CD14-positive monocyte (primary cell): Measurements from ENCODE around the gene IGF1. TPM values are rescaled to one million over a fixed set of nuclear protein-coding genes. Genes with fewer than 3 reads are reported as not detected.

Source experiments
- DNase-seq, 3 donors: peaks; one replicate each; pipeline ENCODE4 v3.0.0-alpha.2; 2011 to 2022
- H2AFZ ChIP-seq: 2 replicates; pipeline ENCODE4 v1.6.0; 2012; ENCODE audit warnings: mild to moderate bottlenecking, low read depth, low read length, inconsistent platforms; ENCODE audit not compliant: insufficient read depth, poor library complexity, severe bottlenecking
- H3K27ac ChIP-seq, 2 donors: 1 replicate in 1 of 2; 2 replicates in 1 of 2; pipeline ENCODE4 v1.5.1; 2012 to 2013; ENCODE audit warnings: low read length in 2 of 2, control low read depth in 1 of 2, inconsistent platforms in 1 of 2, low read depth in 1 of 2, mild to moderate bottlenecking in 1 of 2
- H3K27me3 ChIP-seq, 2 donors: one replicate each; pipeline versions ENCODE4 v1.6.0 to v1.6.1; 2011 to 2013; ENCODE audit warnings: low read length in 2 of 2; ENCODE audit not compliant: control insufficient read depth in 2 of 2, insufficient read depth in 2 of 2
- H3K36me3 ChIP-seq, 2 donors: replicated peaks in 1 of 2; 1 replicate in 1 of 2; 2 replicates in 1 of 2; pipeline versions ENCODE4 v1.5.1 to v1.6.1; 2012 to 2013; ENCODE audit warnings: low read length in 2 of 2, control low read depth in 1 of 2, inconsistent platforms in 1 of 2, mild to moderate bottlenecking in 1 of 2; ENCODE audit not compliant: insufficient read depth in 2 of 2, control insufficient read depth in 1 of 2
- H3K4me1 ChIP-seq, 2 donors: 1 replicate in 1 of 2; 2 replicates in 1 of 2; pipeline versions ENCODE4 v1.5.1 to v1.6.1; 2012 to 2013; ENCODE audit warnings: low read length in 2 of 2, control low read depth in 1 of 2, inconsistent platforms in 1 of 2, mild to moderate bottlenecking in 1 of 2, moderate library complexity in 1 of 2; ENCODE audit not compliant: insufficient read depth in 2 of 2, control insufficient read depth in 1 of 2
- H3K4me2 ChIP-seq: replicated peaks from 2 replicates; pipeline ENCODE3; 2012; ENCODE audit warnings: low read length, moderate library complexity, mild to moderate bottlenecking; ENCODE audit not compliant: poor library complexity, severe bottlenecking; ENCODE audit errors: extremely low read depth
- H3K4me3 ChIP-seq, 3 experiments: fragments of 200-600 bp in 1 of 3; sonication (generic) in 1 of 3; replicated peaks in 1 of 3; 1 replicate in 2 of 3; 2 replicates in 1 of 3; pipeline ENCODE4 v1.5.1; 2011 to 2013; ENCODE audit warnings: low read length in 3 of 3, mild to moderate bottlenecking in 3 of 3, control low read depth in 2 of 3, low read depth in 2 of 3, inconsistent platforms in 1 of 3, moderate library complexity in 1 of 3
- H3K79me2 ChIP-seq: 2 replicates; pipeline ENCODE4 v1.6.0; 2012; ENCODE audit warnings: mild to moderate bottlenecking, control low read depth, inconsistent platforms, low read length, moderate library complexity; ENCODE audit not compliant: insufficient read depth
- H3K9ac ChIP-seq: 2 replicates; pipeline ENCODE4 v1.6.0; 2017; ENCODE audit warnings: low read length, mild to moderate bottlenecking; ENCODE audit not compliant: insufficient read depth, poor library complexity, severe bottlenecking
- H3K9me3 ChIP-seq, 2 donors: replicated peaks in 1 of 2; 1 replicate in 1 of 2; 2 replicates in 1 of 2; pipeline versions ENCODE4 v1.5.1 to v1.6.1; 2012 to 2013; ENCODE audit warnings: low read length in 2 of 2, control low read depth in 1 of 2; ENCODE audit not compliant: control insufficient read depth in 1 of 2, insufficient read depth in 1 of 2
- H4K20me1 ChIP-seq: 2 replicates; pipeline ENCODE4 v1.6.0; 2012; ENCODE audit warnings: mild to moderate bottlenecking, low read length, control low read depth, moderate library complexity; ENCODE audit not compliant: insufficient read depth
- H3K27ac Mint-ChIP-seq, 7 donors: one replicate each; pipeline ENCODE4 v1.8.0; 2020; ENCODE audit warnings: mild to moderate bottlenecking in 7 of 7, mixed read lengths in 7 of 7, moderate library complexity in 6 of 7, inconsistent platforms in 2 of 7
- H3K27me3 Mint-ChIP-seq, 3 donors: one replicate each; pipeline ENCODE4 v1.8.0; 2021 to 2022; ENCODE audit warnings: low read depth in 3 of 3, mild to moderate bottlenecking in 3 of 3, mixed read lengths in 3 of 3, moderate library complexity in 3 of 3, inconsistent platforms in 1 of 3
- H3K36me3 Mint-ChIP-seq, 2 donors: one replicate each; pipeline ENCODE4 v1.8.0; 2020; ENCODE audit warnings: mixed read lengths in 2 of 2, inconsistent platforms in 1 of 2, mild to moderate bottlenecking in 1 of 2
- H3K4me1 Mint-ChIP-seq: one replicate; pipeline ENCODE4 v1.8.0; 2020; ENCODE audit warnings: mild to moderate bottlenecking, mixed read lengths
- H3K4me3 Mint-ChIP-seq, 2 donors: one replicate each; pipeline ENCODE4 v1.8.0; 2020; ENCODE audit warnings: mild to moderate bottlenecking in 2 of 2, mixed read lengths in 2 of 2, moderate library complexity in 1 of 2
- H3K9me3 Mint-ChIP-seq, 7 donors: one replicate each; pipeline ENCODE4 v1.8.0; 2020 to 2022; ENCODE audit warnings: mixed read lengths in 7 of 7, mild to moderate bottlenecking in 6 of 7, moderate library complexity in 6 of 7, inconsistent platforms in 2 of 7
- WGBS: methylation state at CpG from one replicate; pipeline ENCODE4 v1.1.5; 2013; ENCODE audit warnings: missing lambda C conversion rate; ENCODE audit not compliant: insufficient coverage; 5-methylcytosine and 5-hydroxymethylcytosine counted together
- intact Hi-C, 2 donors: fragments of 100-400 bp; cut with micrococcal nuclease; formaldehyde crosslinking; loops; one replicate each; pipeline versions ENCODE4 v1.15.0 to v1.15.1; 2023
- polyA plus RNA-seq, 3 donors: library from polyadenylated mRNA; depleted of rRNA in 1 of 3; unstranded in 2 of 3; stranded (reverse) in 1 of 3; fragments of 300-500 nt in 2 of 3; fragments of >200 nt in 1 of 3; fragmentation: Illumina TruSeq in 2 of 3; gene quantifications; 1 replicate in 2 of 3; 2 replicates in 1 of 3; pipeline ENCODE4 v1.2.3, GENCODE V29; 2012 to 2021
- TF ChIP-seq, protein P1 (sequence below): fragments of 200-600 bp; IDR thresholded peaks from one replicate; pipeline ENCODE4 v1.8.0; 2022; ENCODE audit warnings: antibody characterized with exemption, mild to moderate bottlenecking

Gene IGF1
- polyA plus RNA-seq, 3 donors: not detected

DNA sequence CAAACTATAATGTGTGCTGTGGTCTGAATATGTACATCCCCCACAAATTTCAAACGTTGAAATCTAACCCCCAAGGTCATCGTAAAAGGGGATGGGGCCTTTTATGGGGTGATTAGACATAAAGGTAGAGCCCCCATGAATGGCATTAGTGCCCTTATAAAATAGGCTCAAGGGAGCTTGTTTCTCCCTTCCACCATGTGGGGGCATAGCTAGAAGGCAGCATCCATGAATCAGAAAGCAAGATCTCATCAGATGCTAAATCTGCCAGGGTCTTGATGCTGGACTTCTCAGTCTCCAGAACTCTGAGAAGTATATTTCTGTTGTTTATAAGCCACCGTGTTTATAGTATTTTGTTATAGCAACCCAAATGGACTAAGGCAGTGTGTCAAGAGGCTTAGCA, 33.4 kb upstream of the IGF1 start:
- intact Hi-C loops: no loop called here
- TF ChIP-seq, protein P1, sequence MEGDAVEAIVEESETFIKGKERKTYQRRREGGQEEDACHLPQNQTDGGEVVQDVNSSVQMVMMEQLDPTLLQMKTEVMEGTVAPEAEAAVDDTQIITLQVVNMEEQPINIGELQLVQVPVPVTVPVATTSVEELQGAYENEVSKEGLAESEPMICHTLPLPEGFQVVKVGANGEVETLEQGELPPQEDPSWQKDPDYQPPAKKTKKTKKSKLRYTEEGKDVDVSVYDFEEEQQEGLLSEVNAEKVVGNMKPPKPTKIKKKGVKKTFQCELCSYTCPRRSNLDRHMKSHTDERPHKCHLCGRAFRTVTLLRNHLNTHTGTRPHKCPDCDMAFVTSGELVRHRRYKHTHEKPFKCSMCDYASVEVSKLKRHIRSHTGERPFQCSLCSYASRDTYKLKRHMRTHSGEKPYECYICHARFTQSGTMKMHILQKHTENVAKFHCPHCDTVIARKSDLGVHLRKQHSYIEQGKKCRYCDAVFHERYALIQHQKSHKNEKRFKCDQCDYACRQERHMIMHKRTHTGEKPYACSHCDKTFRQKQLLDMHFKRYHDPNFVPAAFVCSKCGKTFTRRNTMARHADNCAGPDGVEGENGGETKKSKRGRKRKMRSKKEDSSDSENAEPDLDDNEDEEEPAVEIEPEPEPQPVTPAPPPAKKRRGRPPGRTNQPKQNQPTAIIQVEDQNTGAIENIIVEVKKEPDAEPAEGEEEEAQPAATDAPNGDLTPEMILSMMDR: no peak

DNA sequence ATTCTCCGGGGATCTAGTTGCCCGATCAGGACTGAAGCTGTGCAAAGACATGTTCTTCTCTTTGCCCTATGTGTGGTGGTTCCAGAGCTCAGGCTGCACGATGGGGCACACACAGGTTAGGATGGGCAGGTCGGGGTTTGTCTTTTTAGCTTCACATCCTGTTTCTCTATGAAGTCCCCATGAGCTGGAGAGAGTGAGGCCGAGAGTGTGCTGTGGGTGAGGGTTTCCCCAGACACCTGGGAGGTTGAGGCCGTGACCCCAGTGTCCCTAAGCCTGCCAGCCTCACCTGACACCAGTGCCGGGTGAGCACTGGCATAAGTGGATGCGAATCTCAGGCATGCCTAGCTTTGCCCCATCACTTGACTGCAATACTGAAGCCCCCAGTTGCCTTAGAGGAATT, 32.9 kb upstream of the IGF1 start:
- H3K4me1 Mint-ChIP-seq: peaks cover 18% of the 10 kb centered on the region
- H3K9me3 Mint-ChIP-seq: peaks cover 0 to 3% (median 0%) of the 10 kb centered on the region in 7 donors
- Histone ChIP-seq H3K27me3 (no peaks in the 10 kb centered on the region), H3K9ac (no peak overlapping the region), H3K9me3 (no peaks in the 10 kb centered on the region), H3K4me1 (peaks cover 9 to 10% of the 10 kb centered on the region in 2 donors), H3K27ac (no peak overlapping the region), H3K79me2 (no peaks in the 10 kb centered on the region), H3K4me2 (no peak overlapping the region), H2AFZ (no peak overlapping the region), H4K20me1 (no peaks in the 10 kb centered on the region), H3K4me3 (no peak overlapping the region), H3K36me3 (no peaks in the 10 kb centered on the region)
- no peaks in the 10 kb centered on the region for H3K36me3 Mint-ChIP-seq
- DNase-seq: no peak
- WGBS: 70% methylated on average over 6 of the region's 8 CpGs
- peak overlapping the region in 1 of 7 donors; percentile 64 for H3K27ac Mint-ChIP-seq
- peaks cover 1 to 4% (median 2%) of the 10 kb centered on the region in 3 donors for H3K27me3 Mint-ChIP-seq
- TF ChIP-seq, protein P1: no peak
- no peak overlapping the region for H3K4me3 Mint-ChIP-seq
- intact Hi-C loops: no loop called here

More for the DNA sequence above, 33.4 kb upstream of the IGF1 start:
- Histone ChIP-seq H3K9ac (no peak overlapping the region), H4K20me1 (no peaks in the 10 kb centered on the region), H3K36me3 (no peaks in the 10 kb centered on the region), H3K27ac (no peak overlapping the region), H3K9me3 (no peaks in the 10 kb centered on the region), H3K79me2 (no peaks in the 10 kb centered on the region), H3K4me3 (no peak overlapping the region), H2AFZ (no peak overlapping the region), H3K4me2 (no peak overlapping the region), H3K4me1 (peaks cover 9 to 10% of the 10 kb centered on the region in 2 donors), H3K27me3 (no peaks in the 10 kb centered on the region)
- no peak overlapping the region for H3K4me3 Mint-ChIP-seq
- H3K4me1 Mint-ChIP-seq: peaks cover 18% of the 10 kb centered on the region
- H3K27me3 Mint-ChIP-seq: peaks cover 1 to 4% (median 2%) of the 10 kb centered on the region in 3 donors
- peaks cover 0 to 1% (median 0%) of the 10 kb centered on the region in 7 donors for H3K9me3 Mint-ChIP-seq
- H3K27ac Mint-ChIP-seq: no peak overlapping the region
- no peaks in the 10 kb centered on the region for H3K36me3 Mint-ChIP-seq
- no CpG with 5 or more reads among the region's 3 CpGs for WGBS
- no peak for DNase-seq
